Ovary (tissue), 9 donors: Measurements from ENCODE around the gene KRTAP1-1. TPM values are rescaled to one million over a fixed set of nuclear protein-coding genes. Genes with fewer than 3 reads are reported as not detected.

ENCODE experiments used
- DNase-seq, 5 donors: peaks; one replicate each; pipeline ENCODE4 v3.0.0-alpha.2; 2019 to 2020
- H3K27ac ChIP-seq, 2 donors: fragments of 200-600 bp; one replicate each; pipeline versions ENCODE4 v1.5.1 to v1.8.0; 2019 to 2022
- H3K27me3 ChIP-seq: fragments of 200-600 bp; one replicate; pipeline ENCODE4 v1.8.0; 2022
- H3K36me3 ChIP-seq: fragments of 200-600 bp; sonication (generic); one replicate; pipeline ENCODE4 v1.5.1; 2019
- H3K4me1 ChIP-seq: one replicate; pipeline ENCODE4 v1.8.1; 2013; ENCODE audit warnings: mild to moderate bottlenecking, moderate library complexity; ENCODE audit not compliant: insufficient read depth
- H3K4me3 ChIP-seq: fragments of 200-600 bp; sonication (generic); one replicate; pipeline ENCODE4 v1.5.1; 2017
- H3K9me3 ChIP-seq, 2 donors: fragments of 200-600 bp in 1 of 2; sonication (generic) in 1 of 2; one replicate each; pipeline versions ENCODE4 v1.5.1 to v1.8.1; 2013 to 2019; ENCODE audit warnings: mild to moderate bottlenecking in 1 of 2, moderate library complexity in 1 of 2
- CTCF ChIP-seq, 3 donors: fragments of 450-650 bp in 2 of 3; fragments of 200-600 bp in 1 of 3; IDR thresholded peaks; one replicate each; pipeline versions ENCODE4 v1.5.1 to v1.8.0; 2016 to 2022; ENCODE audit warnings: antibody characterized with exemption in 3 of 3, mild to moderate bottlenecking in 1 of 3
- EP300 ChIP-seq: sonication (generic); formaldehyde crosslinking; IDR thresholded peaks from one replicate; pipeline ENCODE4 v1.6.1; 2017; ENCODE audit warnings: antibody characterized with exemption
- POLR2A ChIP-seq: fragments of 450-650 bp; IDR thresholded peaks from one replicate; pipeline ENCODE4 v1.6.1; 2017; ENCODE audit warnings: antibody characterized with exemption, mild to moderate bottlenecking, moderate library complexity
- WGBS, 3 donors: extraction: QIAGEN DNeasy Blood & Tissue Kit in 1 of 3; methylation state at CpG; one replicate each; pipeline versions ENCODE4 v1.1.5 to v1.1.7; 2013 to 2017; 5-methylcytosine and 5-hydroxymethylcytosine counted together
- intact Hi-C, 4 donors: fragments of 100-400 bp; cut with DNase I; formaldehyde crosslinking; loops; one replicate each; pipeline versions ENCODE4 v1.11.0 to v1.15.1; 2022 to 2023
- polyA plus RNA-seq, 2 donors: library from polyadenylated mRNA; stranded (reverse); fragments of 200-250 nt in 1 of 2; fragments of 350-450 nt in 1 of 2; fragmentation: Illumina TruSeq in 1 of 2; extraction: RNeasy Lipid Tissue Mini Kit (QIAGEN cat#74804) in 1 of 2; gene quantifications; one replicate each; pipeline ENCODE4 v1.2.3, GENCODE V29; 2013 to 2014
- total RNA-seq, 7 donors: library from RNA; depleted of rRNA in 2 of 7; stranded (reverse); fragments of >200 nt in 2 of 7; fragmentation: NEBNext Ultra II Directional in 3 of 7; extraction: Animal tissue kit (Norgen Biotek cat#: 25700) in 3 of 7; gene quantifications; one replicate each; pipeline versions ENCODE4 v1.1.0 to v1.2.4, GENCODE V29; 2016 to 2023
- donor health status: DM: no; HTN: no; CAD: no; lungs with moderate emphysema.
- donor health status: DM: no; HTN: no; CAD: no.
- donor health status: Bipolar disorder and iron deficiency.
- donor health status: DM: yes; HTN: yes; CAD: no.
- donor health status: DM: no; HTN: no; CAD: no.
- donor health status: DM: yes; HTN: yes; CAD: no.

KRTAP1-1 gene
- total and polyA plus RNA-seq, 9 donors, result not detected

- WGBS, 3 donors, result 54 to 61% (median 55%) methylated on average over 9 of the region's 9 CpGs
- no peak for DNase-seq
- H3K36me3 ChIP-seq, result no peaks in the 10 kb centered on the region
- H3K4me3 ChIP-seq, result no peak within 1 kb of the TSS
- H3K9me3 ChIP-seq, result no peaks in the 10 kb centered on the region
- no peaks in the 10 kb centered on the region for H3K27me3 ChIP-seq
- no peak within 1 kb of the TSS for H3K27ac ChIP-seq
- intact Hi-C loops, result no loop called here
- H3K4me1 ChIP-seq, result peaks cover 2% of the 10 kb centered on the region
- TF ChIP-seq EP300 (no peak), POLR2A (no peak), CTCF (IDR thresholded peaks at IDR 0.05) (no peak)
Observed at GRCh38 chr17:41026715-41027471, 14.4 kb downstream of the KRTAP1-1 start, which contains the start of gene KRTAP1-5. TSS of gene KRTAP1-5 (minus strand) at chr17:41027208. CDS start at chr17:41027155, 53 bp downstream.

GRCh38 chr17:41024697-41025096 lies 16.6 kb downstream of the KRTAP1-1 start:
- intact Hi-C loops, result no loop called here
- H3K4me3 ChIP-seq, result no peak overlapping the region
- no peaks in the 10 kb centered on the region for H3K9me3 ChIP-seq
- H3K4me1 ChIP-seq, result peaks cover 2% of the 10 kb centered on the region
- TF ChIP-seq CTCF (IDR thresholded peaks at IDR 0.05), result no peak
- TF ChIP-seq EP300, result no peak
- no peak for TF ChIP-seq POLR2A
- WGBS, 3 donors, result 79 to 80% (median 80%) methylated on average over 3 of the region's 3 CpGs
- no peak overlapping the region for H3K27ac ChIP-seq
- H3K36me3 ChIP-seq, result no peaks in the 10 kb centered on the region
- no peak for DNase-seq
- H3K27me3 ChIP-seq, result no peaks in the 10 kb centered on the region

- H3K27ac ChIP-seq, result no peak overlapping the region
- H3K4me1 ChIP-seq, result no peaks in the 10 kb centered on the region
- no peak overlapping the region for H3K4me3 ChIP-seq
- no peak for DNase-seq
- H3K9me3 ChIP-seq, result no peaks in the 10 kb centered on the region
- no peak for TF ChIP-seq POLR2A
- TF ChIP-seq EP300, result no peak
- TF ChIP-seq CTCF (IDR thresholded peaks at IDR 0.05), result no peak
- H3K27me3 ChIP-seq, result no peaks in the 10 kb centered on the region
- no peaks in the 10 kb centered on the region for H3K36me3 ChIP-seq
- intact Hi-C loops, result no loop called here
Observed at GRCh38 chr17:41020336-41020735, 20.9 kb downstream of the KRTAP1-1 start.

- 93 to 96% (median 95%) methylated on average over 3 of the region's 3 CpGs for WGBS, 3 donors
- TF ChIP-seq CTCF (IDR thresholded peaks at IDR 0.05) (no peak), EP300 (no peak), POLR2A (no peak)
- DNase-seq, result no peak
- Histone ChIP-seq H3K27me3 (no peaks in the 10 kb centered on the region), H3K4me3 (no peak overlapping the region), H3K4me1 (no peaks in the 10 kb centered on the region), H3K9me3 (no peaks in the 10 kb centered on the region), H3K27ac (no peak overlapping the region), H3K36me3 (no peaks in the 10 kb centered on the region)
- intact Hi-C loops, result no loop called here
Observed at GRCh38 chr17:41019415-41019814, 21.8 kb downstream of the KRTAP1-1 start.
